ENCODE results near the gene ATP7B. TPM values are rescaled to one million over a fixed set of nuclear protein-coding genes. Genes with fewer than 3 reads are reported as not detected.

The ATP7B gene
- total RNA-seq, 1 experiment from 2014 or later: 11.6 TPM

GRCh38 chr13:52043675-52044074 is 32.4 kb upstream of the ATP7B start (continued):
- no peak for TF ChIP-seq ERG (CRISPR knock-in tag; IDR thresholded peaks at IDR 0.05)

- peaks cover under 1% of the 10 kb centered on the region for H3K36me3 Mint-ChIP-seq
- ATAC-seq (no peak), DNase-seq (ENCODE audit: low spot score) (no peak)
- H3K4me1 Mint-ChIP-seq: peaks cover 10% of the 10 kb centered on the region
- H3K4me3 Mint-ChIP-seq: no peak overlapping the region
- ChIA-PET POLR2A (no interaction called here), CTCF (no interaction called here)
- H3K27me3 Mint-ChIP-seq (ENCODE audit: low read depth): no peaks in the 10 kb centered on the region
- H3K27ac Mint-ChIP-seq: no peak overlapping the region
- H3K9me3 Mint-ChIP-seq: no peaks in the 10 kb centered on the region
- no peak for TF ChIP-seq NR1H2 (CRISPR knock-in tag; IDR thresholded peaks at IDR 0.05)
- no peak for TF ChIP-seq ATF1 (CRISPR knock-in tag; IDR thresholded peaks at IDR 0.05)
- TF ChIP-seq RORB (CRISPR knock-in tag; IDR thresholded peaks at IDR 0.05): no peak
- TF ChIP-seq TEAD1 (CRISPR knock-in tag; IDR thresholded peaks at IDR 0.05): no peak
- no peak for TF ChIP-seq ZNF671 (CRISPR knock-in tag; IDR thresholded peaks at IDR 0.05)
- no peak for TF ChIP-seq NFYB (CRISPR knock-in tag; conservative IDR thresholded peaks at IDR 0.05; ENCODE audit: low read depth)
Measured at GRCh38 chr13:52036037-52036436, 24.8 kb upstream of the ATP7B start.

- Mint-ChIP-seq H3K27me3 (ENCODE audit: low read depth) (no peaks in the 10 kb centered on the region), H3K4me1 (peaks cover 10% of the 10 kb centered on the region), H3K4me3 (no peak overlapping the region), H3K36me3 (peaks cover 13% of the 10 kb centered on the region), H3K27ac (no peak overlapping the region), H3K9me3 (peaks cover 8% of the 10 kb centered on the region)
- DNase-seq (ENCODE audit: low spot score): no peak
- ChIA-PET POLR2A (no interaction called here), CTCF (no interaction called here)
- ATAC-seq: no peak
- no peak for TF ChIP-seq ZNF416 (CRISPR knock-in tag; IDR thresholded peaks at IDR 0.05)
Measured at GRCh38 chr13:52034616-52035226, 23.5 kb upstream of the ATP7B start.

- ATAC-seq (no peak), DNase-seq (ENCODE audit: low spot score) (no peak)
- H3K36me3 Mint-ChIP-seq: peaks cover 30% of the 10 kb centered on the region
- H3K9me3 Mint-ChIP-seq: peaks cover 22% of the 10 kb centered on the region
- ChIA-PET CTCF (interaction anchor here (1.0 kb wide), 1 partner anchor 137 kb away, joined by 3 read pairs; no protein-coding TSS in a partner anchor), POLR2A (no interaction called here)
- H3K4me1 Mint-ChIP-seq: peaks cover 7% of the 10 kb centered on the region; the same call in 1 of the 2 replicates
- H3K4me3 Mint-ChIP-seq: no peak overlapping the region
- H3K27me3 Mint-ChIP-seq (ENCODE audit: low read depth): no peaks in the 10 kb centered on the region; the same call in 1 of the 2 replicates
- H3K27ac Mint-ChIP-seq: no peak overlapping the region
- TF ChIP-seq E2F5 (CRISPR knock-in tag; IDR thresholded peaks at IDR 0.05) (no peak), IRF2 (CRISPR knock-in tag; IDR thresholded peaks at IDR 0.05; ENCODE audit: borderline replicate concordance, low read depth) (no peak), FOXP4 (CRISPR knock-in tag; IDR thresholded peaks at IDR 0.05) (no peak), ELF4 (CRISPR knock-in tag; IDR thresholded peaks at IDR 0.05; ENCODE audit: low read depth) (no peak), SOX15 (CRISPR knock-in tag; IDR thresholded peaks at IDR 0.05) (no peak), FOXJ3 (CRISPR knock-in tag; IDR thresholded peaks at IDR 0.05; ENCODE audit: borderline replicate concordance) (no peak), ZNF219 (CRISPR knock-in tag; IDR thresholded peaks at IDR 0.05; ENCODE audit: borderline replicate concordance) (no peak), CBFB (CRISPR knock-in tag; IDR thresholded peaks at IDR 0.05; ENCODE audit: low read depth) (no peak), ZNF281 (CRISPR knock-in tag; IDR thresholded peaks at IDR 0.05) (no peak), CREB1 (CRISPR knock-in tag; IDR thresholded peaks at IDR 0.05) (no peak), GABPB1 (CRISPR knock-in tag; IDR thresholded peaks at IDR 0.05) (no peak), OVOL2 (CRISPR knock-in tag; IDR thresholded peaks at IDR 0.05; ENCODE audit: borderline replicate concordance) (no peak), FOXK1 (CRISPR knock-in tag; IDR thresholded peaks at IDR 0.05) (no peak)
Measured at GRCh38 chr13:52033039-52033438, 21.8 kb upstream of the ATP7B start.
